Measurements from ENCODE around the gene FHIT.

The FHIT gene

DNA sequence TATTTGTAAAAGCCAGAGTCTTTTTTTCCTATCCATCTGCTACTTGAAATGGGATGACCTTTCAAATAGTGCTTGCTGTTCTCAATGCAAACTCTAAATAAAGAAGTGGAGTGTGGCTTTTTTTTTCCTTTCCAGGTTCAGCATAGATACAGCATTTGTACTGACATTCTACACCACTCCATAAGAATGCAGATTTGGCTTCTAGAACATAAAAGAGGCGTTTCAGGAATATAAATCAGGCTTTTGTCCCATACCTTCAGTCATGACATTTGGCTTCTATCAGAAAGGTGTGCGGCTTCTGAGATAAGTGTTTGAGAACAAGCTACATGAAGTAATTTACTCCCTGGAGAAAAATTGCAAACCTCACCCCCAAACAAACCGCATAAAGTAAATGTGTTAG, 553.1 kb downstream of the FHIT start:
- Histone ChIP-seq H2AFZ (ENCODE audit: low read depth, low read length, severe bottlenecking) (no peak overlapping the region), H3K27ac (ENCODE audit: low read depth, low read length) (no peak overlapping the region), H3K79me2 (ENCODE audit: insufficient read depth, low read length) (no peaks in the 10 kb centered on the region), H4K20me1 (ENCODE audit: low read depth, low read length) (no peaks in the 10 kb centered on the region), H3F3A (ENCODE audit: insufficient read depth) (no peaks in the 10 kb centered on the region), H3K4me3 (ENCODE audit: insufficient read depth, low read length, poor library complexity, severe bottlenecking) (no peak overlapping the region), H3K4me2 (ENCODE audit: low read depth, low read length, poor library complexity, severe bottlenecking) (no peak overlapping the region), H3K9ac (ENCODE audit: low read length) (no peak overlapping the region), H3K27me3 (ENCODE audit: low read length) (no peaks in the 10 kb centered on the region), H3K9me2 (replicated peaks; ENCODE audit: insufficient read depth, low read length) (no peaks in the 10 kb centered on the region), H3K36me3 (ENCODE audit: low read length) (no peaks in the 10 kb centered on the region), H3K9me3 (ENCODE audit: insufficient read depth, low read length) (no peaks in the 10 kb centered on the region)
- TF ChIP-seq, protein P1, sequence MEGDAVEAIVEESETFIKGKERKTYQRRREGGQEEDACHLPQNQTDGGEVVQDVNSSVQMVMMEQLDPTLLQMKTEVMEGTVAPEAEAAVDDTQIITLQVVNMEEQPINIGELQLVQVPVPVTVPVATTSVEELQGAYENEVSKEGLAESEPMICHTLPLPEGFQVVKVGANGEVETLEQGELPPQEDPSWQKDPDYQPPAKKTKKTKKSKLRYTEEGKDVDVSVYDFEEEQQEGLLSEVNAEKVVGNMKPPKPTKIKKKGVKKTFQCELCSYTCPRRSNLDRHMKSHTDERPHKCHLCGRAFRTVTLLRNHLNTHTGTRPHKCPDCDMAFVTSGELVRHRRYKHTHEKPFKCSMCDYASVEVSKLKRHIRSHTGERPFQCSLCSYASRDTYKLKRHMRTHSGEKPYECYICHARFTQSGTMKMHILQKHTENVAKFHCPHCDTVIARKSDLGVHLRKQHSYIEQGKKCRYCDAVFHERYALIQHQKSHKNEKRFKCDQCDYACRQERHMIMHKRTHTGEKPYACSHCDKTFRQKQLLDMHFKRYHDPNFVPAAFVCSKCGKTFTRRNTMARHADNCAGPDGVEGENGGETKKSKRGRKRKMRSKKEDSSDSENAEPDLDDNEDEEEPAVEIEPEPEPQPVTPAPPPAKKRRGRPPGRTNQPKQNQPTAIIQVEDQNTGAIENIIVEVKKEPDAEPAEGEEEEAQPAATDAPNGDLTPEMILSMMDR (IDR thresholded peaks at IDR 0.05; ENCODE audit: insufficient read depth, low read length, poor library complexity, severe bottlenecking), result no peak
- TF ChIP-seq EZH2phosphoT487 (conservative IDR thresholded peaks at IDR 0.05; ENCODE audit: low read length), result no peak

DNA sequence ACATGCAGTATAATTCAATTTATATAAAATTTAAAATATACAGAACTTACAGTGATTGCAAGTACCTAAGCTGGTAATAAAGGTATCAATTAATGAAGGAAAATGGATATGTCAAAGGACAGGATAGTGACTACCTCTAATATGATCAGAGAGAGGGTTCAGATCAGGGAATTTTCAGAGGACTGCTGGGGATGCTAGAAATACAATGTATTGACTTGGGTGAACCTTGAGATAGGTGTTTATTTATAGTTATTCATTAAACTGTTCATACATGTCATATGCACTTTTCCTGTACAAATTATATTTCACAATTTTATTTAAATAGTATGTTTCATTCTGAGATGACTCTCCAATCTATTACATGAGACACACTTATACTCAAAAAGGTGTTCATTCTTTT, 554.1 kb downstream of the FHIT start:
- no peaks in the 10 kb centered on the region for H3K36me3 ChIP-seq (ENCODE audit: low read length)
- H3K27ac ChIP-seq (ENCODE audit: low read depth, low read length), result no peak overlapping the region
- TF ChIP-seq EZH2phosphoT487 (conservative IDR thresholded peaks at IDR 0.05; ENCODE audit: low read length), result no peak
- TF ChIP-seq, protein P1 (IDR thresholded peaks at IDR 0.05; ENCODE audit: insufficient read depth, low read length, poor library complexity, severe bottlenecking), result no peak
- no peaks in the 10 kb centered on the region for H4K20me1 ChIP-seq (ENCODE audit: low read depth, low read length)
- H3F3A ChIP-seq (ENCODE audit: insufficient read depth), result no peaks in the 10 kb centered on the region
- no peak overlapping the region for H3K9ac ChIP-seq (ENCODE audit: low read length)
- H2AFZ ChIP-seq (ENCODE audit: low read depth, low read length, severe bottlenecking), result no peak overlapping the region
- H3K4me2 ChIP-seq (ENCODE audit: low read depth, low read length, poor library complexity, severe bottlenecking), result no peak overlapping the region
- H3K9me3 ChIP-seq (ENCODE audit: insufficient read depth, low read length), result no peaks in the 10 kb centered on the region
- no peaks in the 10 kb centered on the region for H3K27me3 ChIP-seq (ENCODE audit: low read length)
- no peaks in the 10 kb centered on the region for H3K9me2 ChIP-seq (replicated peaks; ENCODE audit: insufficient read depth, low read length)
- H3K79me2 ChIP-seq (ENCODE audit: insufficient read depth, low read length), result no peaks in the 10 kb centered on the region
- no peak overlapping the region for H3K4me3 ChIP-seq (ENCODE audit: insufficient read depth, low read length, poor library complexity, severe bottlenecking)

DNA sequence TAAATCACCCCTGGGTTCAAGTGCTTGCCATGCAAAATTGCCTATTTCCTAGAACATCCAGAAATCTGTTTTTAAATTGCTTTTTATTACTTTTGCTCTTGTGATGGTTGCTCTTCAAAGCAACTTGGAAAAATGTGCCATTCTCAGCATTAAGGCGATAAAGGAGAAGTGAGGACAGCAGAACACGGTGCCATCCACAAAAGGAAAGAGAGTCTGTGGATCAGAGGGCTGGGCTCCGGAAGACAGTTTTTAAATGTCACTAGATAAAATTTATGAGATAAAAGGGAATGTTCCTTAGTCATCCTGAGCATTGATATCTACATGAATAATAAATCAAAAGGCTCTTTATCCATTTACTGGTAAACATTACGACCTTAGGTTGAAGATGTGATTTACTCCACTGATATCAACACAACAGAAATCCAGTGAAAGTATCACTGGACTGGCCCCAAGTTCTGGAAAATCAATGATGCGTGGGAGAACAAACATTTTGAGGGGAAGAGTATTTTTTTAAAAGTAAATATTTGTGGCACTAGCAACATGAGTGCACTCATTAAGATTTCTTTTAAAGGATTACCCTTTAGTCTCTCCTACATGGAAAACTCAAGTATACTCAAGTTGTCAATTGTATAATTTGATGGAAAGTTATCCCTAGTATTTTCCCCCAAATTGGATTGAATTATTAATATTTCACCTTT, 554.7 kb downstream of the FHIT start:
- Histone ChIP-seq H3K9ac (ENCODE audit: low read length) (no peak overlapping the region), H3K27ac (ENCODE audit: low read depth, low read length) (no peak overlapping the region), H2AFZ (ENCODE audit: low read depth, low read length, severe bottlenecking) (no peak overlapping the region), H3F3A (ENCODE audit: insufficient read depth) (no peaks in the 10 kb centered on the region), H3K9me2 (replicated peaks; ENCODE audit: insufficient read depth, low read length) (no peaks in the 10 kb centered on the region), H4K20me1 (ENCODE audit: low read depth, low read length) (no peaks in the 10 kb centered on the region), H3K4me2 (ENCODE audit: low read depth, low read length, poor library complexity, severe bottlenecking) (no peak overlapping the region), H3K9me3 (ENCODE audit: insufficient read depth, low read length) (no peaks in the 10 kb centered on the region), H3K79me2 (ENCODE audit: insufficient read depth, low read length) (no peaks in the 10 kb centered on the region), H3K4me3 (ENCODE audit: insufficient read depth, low read length, poor library complexity, severe bottlenecking) (no peak overlapping the region), H3K36me3 (ENCODE audit: low read length) (no peaks in the 10 kb centered on the region), H3K27me3 (ENCODE audit: low read length) (no peaks in the 10 kb centered on the region)
- no peak for TF ChIP-seq EZH2phosphoT487 (conservative IDR thresholded peaks at IDR 0.05; ENCODE audit: low read length)
- TF ChIP-seq, protein P1 (IDR thresholded peaks at IDR 0.05; ENCODE audit: insufficient read depth, low read length, poor library complexity, severe bottlenecking), result no peak
